GM18861 (cell line): ENCODE data around the gene LIPN.

ENCODE experiments used
- ATAC-seq: cut with Tn5 transposase; IDR thresholded peaks from one replicate; pipeline ENCODE4 v1.9.1; 2021; ENCODE audit not compliant: unreplicated experiment

The LIPN gene

DNA sequence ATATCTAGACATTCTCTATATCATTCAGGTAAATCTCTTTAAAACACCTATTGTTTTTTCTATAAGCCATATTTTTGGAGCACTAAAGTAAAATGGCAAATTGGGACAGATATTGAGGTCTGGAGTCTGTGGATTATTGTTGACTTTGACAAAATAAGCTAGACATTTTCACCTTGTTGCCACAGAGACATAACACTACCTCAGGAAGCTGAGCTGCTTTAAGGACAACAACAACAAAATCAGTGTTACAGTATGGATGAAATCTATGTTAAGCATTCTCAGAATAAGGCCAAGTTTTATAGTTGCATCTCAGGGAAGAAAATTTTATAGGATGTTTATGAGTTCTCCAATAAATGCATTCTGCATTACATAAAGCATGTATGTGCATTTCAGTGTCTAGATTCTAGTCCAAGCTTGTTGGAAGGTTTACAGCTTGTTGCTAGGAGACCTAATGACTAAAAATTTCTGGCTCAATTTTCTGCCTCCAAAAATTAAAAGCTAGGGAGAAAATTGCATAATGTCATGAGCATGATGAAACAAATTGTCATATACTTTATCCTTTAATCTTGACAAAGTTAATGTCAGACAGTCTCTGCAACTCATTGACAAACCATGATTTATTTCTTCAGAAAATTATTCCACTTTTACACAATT, 61.1 kb downstream of the LIPN start:
- ATAC-seq, result no peak

DNA sequence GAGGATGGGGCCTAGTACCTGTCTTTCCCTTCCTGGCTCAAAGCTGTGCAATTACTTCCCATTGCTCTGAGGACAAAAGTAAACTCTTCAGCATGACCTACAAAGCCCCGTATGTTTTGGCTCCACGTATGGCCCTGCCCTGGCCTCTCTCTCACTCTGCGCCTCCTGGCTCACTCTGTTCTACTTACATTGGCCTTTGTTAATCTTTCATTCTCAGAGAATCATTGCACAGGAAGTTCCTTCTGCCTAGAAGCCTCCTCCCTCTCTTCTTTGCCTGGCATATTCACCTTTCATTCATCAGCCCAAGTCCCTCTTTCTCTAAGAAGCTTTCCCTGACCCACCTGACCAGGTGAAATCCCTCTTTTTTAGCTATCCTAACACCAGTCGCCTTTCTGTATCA, 66.6 kb downstream of the LIPN start:
- ATAC-seq, result no peak

DNA sequence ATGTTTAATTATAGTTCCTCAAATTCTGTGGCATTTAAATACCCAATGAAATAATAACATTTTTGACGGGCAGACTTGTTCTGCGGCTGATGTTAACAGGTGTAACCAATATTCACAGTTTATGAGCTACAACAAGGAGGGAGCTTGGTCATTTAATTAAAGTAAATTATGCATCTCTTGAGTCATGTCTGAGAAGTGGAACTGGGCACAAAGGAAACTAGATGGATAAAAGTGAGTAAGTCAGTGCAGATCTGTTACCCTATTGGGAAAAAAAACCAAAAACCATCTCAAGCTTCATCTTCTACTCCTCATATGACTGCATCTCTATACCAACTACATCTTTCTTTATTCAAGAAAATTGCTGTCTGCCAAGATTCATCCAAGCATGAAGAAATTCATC, 67.9 kb downstream of the LIPN start:
- no peak for ATAC-seq

- no peak for ATAC-seq
These were observed 68.5 kb downstream of the LIPN start for GRCh38 chr10:88828310-88828709.
